Breast epithelium (tissue), 3 donors: ENCODE results near the gene FGR.

Experiments used
- POLR2A ChIP-seq: fragments of 450-650 bp; IDR thresholded peaks from one replicate; pipeline ENCODE4 v1.6.1; 2016; ENCODE audit warnings: antibody characterized with exemption, mild to moderate bottlenecking, moderate library complexity
- POLR2AphosphoS5 ChIP-seq, 3 donors: sonication (generic); formaldehyde crosslinking; IDR thresholded peaks; one replicate each; pipeline ENCODE4 v1.6.1; 2017; ENCODE audit warnings: antibody characterized with exemption in 3 of 3
- TF ChIP-seq, protein P1 (sequence below), 3 donors: fragments of 450-650 bp; IDR thresholded peaks; one replicate each; pipeline ENCODE4 v1.5.1; 2016 to 2017; ENCODE audit warnings: antibody characterized with exemption in 3 of 3, mild to moderate bottlenecking in 3 of 3, moderate library complexity in 3 of 3

DNA sequence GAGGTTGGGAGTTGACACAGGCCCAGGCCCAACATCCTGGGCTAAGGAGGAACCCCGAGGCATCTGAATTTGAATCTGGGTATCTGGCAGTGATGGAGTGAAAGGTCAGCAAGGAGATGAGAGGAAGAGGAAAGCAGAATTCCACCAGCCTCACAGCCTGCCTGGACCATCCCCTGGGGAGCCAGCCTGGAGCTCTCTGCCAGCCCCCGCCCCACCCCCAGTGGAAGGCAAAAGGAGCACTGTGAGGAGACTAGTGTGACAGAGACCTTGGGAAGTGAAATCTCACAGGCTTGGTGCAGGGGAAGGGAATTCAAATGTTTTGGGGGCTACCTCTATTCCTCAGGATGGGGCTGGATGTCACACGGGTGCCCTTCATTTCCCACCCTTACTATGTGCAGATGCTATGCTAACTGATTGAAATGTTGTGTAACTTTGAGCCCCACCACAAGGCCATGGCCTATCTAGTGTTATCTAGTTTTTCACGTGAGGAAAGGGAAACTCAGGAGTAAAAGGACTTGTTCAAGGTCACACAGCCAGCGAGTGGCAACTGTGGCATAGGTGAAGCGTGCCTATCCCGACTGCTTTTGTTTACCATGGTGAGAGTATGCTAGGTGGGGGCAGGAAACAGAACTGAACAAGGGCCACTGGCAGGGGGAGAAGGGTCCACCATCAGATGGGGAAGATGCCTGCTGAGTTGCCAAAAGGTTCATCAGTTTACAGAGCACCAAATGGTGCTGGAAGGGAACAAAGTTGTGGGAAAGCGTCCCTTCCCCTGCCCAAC, 60.8 kb downstream of the FGR start:
- TF ChIP-seq, protein P1, sequence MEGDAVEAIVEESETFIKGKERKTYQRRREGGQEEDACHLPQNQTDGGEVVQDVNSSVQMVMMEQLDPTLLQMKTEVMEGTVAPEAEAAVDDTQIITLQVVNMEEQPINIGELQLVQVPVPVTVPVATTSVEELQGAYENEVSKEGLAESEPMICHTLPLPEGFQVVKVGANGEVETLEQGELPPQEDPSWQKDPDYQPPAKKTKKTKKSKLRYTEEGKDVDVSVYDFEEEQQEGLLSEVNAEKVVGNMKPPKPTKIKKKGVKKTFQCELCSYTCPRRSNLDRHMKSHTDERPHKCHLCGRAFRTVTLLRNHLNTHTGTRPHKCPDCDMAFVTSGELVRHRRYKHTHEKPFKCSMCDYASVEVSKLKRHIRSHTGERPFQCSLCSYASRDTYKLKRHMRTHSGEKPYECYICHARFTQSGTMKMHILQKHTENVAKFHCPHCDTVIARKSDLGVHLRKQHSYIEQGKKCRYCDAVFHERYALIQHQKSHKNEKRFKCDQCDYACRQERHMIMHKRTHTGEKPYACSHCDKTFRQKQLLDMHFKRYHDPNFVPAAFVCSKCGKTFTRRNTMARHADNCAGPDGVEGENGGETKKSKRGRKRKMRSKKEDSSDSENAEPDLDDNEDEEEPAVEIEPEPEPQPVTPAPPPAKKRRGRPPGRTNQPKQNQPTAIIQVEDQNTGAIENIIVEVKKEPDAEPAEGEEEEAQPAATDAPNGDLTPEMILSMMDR (IDR thresholded peaks at IDR 0.05): no peak
- TF ChIP-seq POLR2A (no peak), POLR2AphosphoS5 (IDR thresholded peaks at IDR 0.05) (no peak)
